Keratinocyte (primary cell): ENCODE measurements around the gene FAM120A.

Experiments
- EZH2 ChIP-seq: IDR thresholded peaks from one replicate; pipeline ENCODE4 v1.6.1; 2012; ENCODE audit warnings: inconsistent platforms, mild to moderate bottlenecking, low read length, moderate library complexity
- TF ChIP-seq, protein P1 (sequence below), 3 experiments: IDR thresholded peaks in 1 of 3; conservative IDR thresholded peaks in 1 of 3; optimal IDR thresholded peaks in 1 of 3; 2 replicates in 2 of 3; 3 replicates in 1 of 3; pipeline versions ENCODE3 to v1.5.1; 2011; ENCODE audit warnings: low read length in 3 of 3, mild to moderate bottlenecking in 3 of 3, moderate library complexity in 2 of 3, control low read depth in 1 of 3, inconsistent platforms in 1 of 3; ENCODE audit not compliant: insufficient read depth in 2 of 3; ENCODE audit errors: extremely low read depth in 1 of 3

DNA sequence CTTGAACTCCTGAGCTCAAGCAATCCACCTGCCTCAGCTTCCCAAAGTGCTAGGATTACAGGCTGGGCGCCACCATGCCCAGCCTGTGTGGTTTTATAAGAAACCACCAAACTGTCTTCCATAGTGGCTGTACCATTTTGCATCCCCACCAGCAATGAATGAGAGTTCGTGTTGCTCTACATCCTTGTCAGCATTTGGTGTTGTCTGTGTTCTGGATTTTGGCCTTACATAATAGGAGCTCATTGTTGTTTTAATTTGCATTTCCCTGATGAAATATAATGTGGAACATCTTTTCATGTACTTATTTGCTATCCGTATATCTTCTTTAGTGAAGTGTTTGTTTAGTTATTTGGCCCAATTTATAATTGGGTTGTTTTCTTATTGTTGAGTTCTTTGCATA is 154.7 kb downstream of the FAM120A start:
- TF ChIP-seq, protein P1, sequence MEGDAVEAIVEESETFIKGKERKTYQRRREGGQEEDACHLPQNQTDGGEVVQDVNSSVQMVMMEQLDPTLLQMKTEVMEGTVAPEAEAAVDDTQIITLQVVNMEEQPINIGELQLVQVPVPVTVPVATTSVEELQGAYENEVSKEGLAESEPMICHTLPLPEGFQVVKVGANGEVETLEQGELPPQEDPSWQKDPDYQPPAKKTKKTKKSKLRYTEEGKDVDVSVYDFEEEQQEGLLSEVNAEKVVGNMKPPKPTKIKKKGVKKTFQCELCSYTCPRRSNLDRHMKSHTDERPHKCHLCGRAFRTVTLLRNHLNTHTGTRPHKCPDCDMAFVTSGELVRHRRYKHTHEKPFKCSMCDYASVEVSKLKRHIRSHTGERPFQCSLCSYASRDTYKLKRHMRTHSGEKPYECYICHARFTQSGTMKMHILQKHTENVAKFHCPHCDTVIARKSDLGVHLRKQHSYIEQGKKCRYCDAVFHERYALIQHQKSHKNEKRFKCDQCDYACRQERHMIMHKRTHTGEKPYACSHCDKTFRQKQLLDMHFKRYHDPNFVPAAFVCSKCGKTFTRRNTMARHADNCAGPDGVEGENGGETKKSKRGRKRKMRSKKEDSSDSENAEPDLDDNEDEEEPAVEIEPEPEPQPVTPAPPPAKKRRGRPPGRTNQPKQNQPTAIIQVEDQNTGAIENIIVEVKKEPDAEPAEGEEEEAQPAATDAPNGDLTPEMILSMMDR (optimal IDR thresholded peaks at IDR 0.05 in 1 of 3, IDR thresholded peaks at IDR 0.05 in 1 of 3, conservative IDR thresholded peaks at IDR 0.05 in 1 of 3; ENCODE audit: extremely low read depth in 1 of 3, insufficient read depth in 2 of 3, low read length in 3 of 3): no peak
- TF ChIP-seq EZH2: no peak
